Measurements from ENCODE around the gene FASN.

- no peak for TF ChIP-seq RAD21 (conservative IDR thresholded peaks at IDR 0.05)
- TF ChIP-seq MXI1 (conservative IDR thresholded peaks at IDR 0.05; ENCODE audit: poor library complexity, severe bottlenecking), result no peak
- no peak for TF ChIP-seq POLR2AphosphoS5 (IDR thresholded peaks at IDR 0.05)
- TF ChIP-seq CTCF (IDR thresholded peaks at IDR 0.05; ENCODE audit: poor library complexity, severe bottlenecking), result no peak
- TF ChIP-seq TAF1 (IDR thresholded peaks at IDR 0.05; ENCODE audit: low read depth), result no peak
- no peak for TF ChIP-seq EZH2 (IDR thresholded peaks at IDR 0.05; ENCODE audit: borderline replicate concordance, insufficient read depth, low read length, poor library complexity, severe bottlenecking)
- no peak for TF ChIP-seq EP300 (conservative IDR thresholded peaks at IDR 0.05; ENCODE audit: poor library complexity, severe bottlenecking)
Measured at GRCh38 chr17:82094931-82095776, 2.9 kb downstream of the FASN start.
